Astrocyte (in vitro differentiated cells and primary cell): ENCODE results near the gene CCDC178. TPM values are rescaled to one million over a fixed set of nuclear protein-coding genes. Genes with fewer than 3 reads are reported as not detected.

Source experiments
- DNase-seq: peaks from one replicate; pipeline ENCODE4 v3.0.0-alpha.2; 2010; ENCODE audit warnings: low read depth
- FAIRE-seq: peaks from 2 replicates; lab custom pipeline; 2011; peaks lifted over from hg19 to GRCh38; lab: Jason Lieb, UNC
- H2AFZ ChIP-seq: 2 replicates; pipeline ENCODE4 v1.6.0; 2012; ENCODE audit warnings: low read depth, low read length, inconsistent platforms
- H3K27ac ChIP-seq: 2 replicates; pipeline ENCODE4 v1.5.1; 2011; ENCODE audit warnings: low read depth, low read length, inconsistent platforms
- H3K27me3 ChIP-seq: 2 replicates; pipeline ENCODE4 v1.6.0; 2011; ENCODE audit warnings: low read length, inconsistent platforms; ENCODE audit not compliant: insufficient read depth
- H3K36me3 ChIP-seq: 2 replicates; pipeline ENCODE4 v1.5.1; 2011; ENCODE audit warnings: low read length, inconsistent platforms; ENCODE audit not compliant: insufficient read depth
- H3K4me1 ChIP-seq: 2 replicates; pipeline ENCODE4 v1.5.1; 2011; ENCODE audit warnings: low read length, inconsistent platforms; ENCODE audit not compliant: insufficient read depth
- H3K4me2 ChIP-seq: 2 replicates; pipeline ENCODE4 v1.6.0; 2012; ENCODE audit warnings: low read length, inconsistent platforms
- H3K4me3 ChIP-seq: 2 replicates; pipeline ENCODE4 v1.5.1; 2011; ENCODE audit warnings: low read depth, mild to moderate bottlenecking, low read length, inconsistent platforms; ENCODE audit not compliant: insufficient read depth
- H3K79me2 ChIP-seq: 2 replicates; pipeline ENCODE4 v1.6.0; 2012; ENCODE audit warnings: mild to moderate bottlenecking, low read length, inconsistent platforms; ENCODE audit not compliant: insufficient read depth
- H3K9ac ChIP-seq: 2 replicates; pipeline ENCODE4 v1.6.0; 2012; ENCODE audit warnings: mild to moderate bottlenecking, low read length, inconsistent platforms
- H3K9me3 ChIP-seq: 2 replicates; pipeline ENCODE4 v1.5.1; 2012; ENCODE audit warnings: low read depth, mild to moderate bottlenecking, low read length, inconsistent platforms; ENCODE audit not compliant: insufficient read depth
- H4K20me1 ChIP-seq: 2 replicates; pipeline ENCODE4 v1.6.0; 2012; ENCODE audit warnings: low read length, inconsistent platforms; ENCODE audit not compliant: insufficient read depth
- H3K27ac Mint-ChIP-seq: one replicate; pipeline ENCODE4 v1.8.0; 2021; ENCODE audit warnings: mild to moderate bottlenecking, mixed read lengths; ENCODE audit not compliant: unreplicated experiment
- H3K27me3 Mint-ChIP-seq: one replicate; pipeline ENCODE4 v1.8.0; 2021; ENCODE audit warnings: low read depth, mixed read lengths; ENCODE audit not compliant: unreplicated experiment
- H3K36me3 Mint-ChIP-seq: one replicate; pipeline ENCODE4 v1.8.0; 2021; ENCODE audit warnings: low read depth, mixed read lengths; ENCODE audit not compliant: unreplicated experiment
- H3K4me1 Mint-ChIP-seq: one replicate; pipeline ENCODE4 v1.8.0; 2021; ENCODE audit warnings: low read depth, mixed read lengths; ENCODE audit not compliant: unreplicated experiment
- H3K4me3 Mint-ChIP-seq: one replicate; pipeline ENCODE4 v1.8.0; 2021; ENCODE audit warnings: mild to moderate bottlenecking, moderate library complexity, mixed read lengths; ENCODE audit not compliant: unreplicated experiment
- H3K9me3 Mint-ChIP-seq: one replicate; pipeline ENCODE4 v1.8.0; 2021; ENCODE audit warnings: mild to moderate bottlenecking, mixed read lengths; ENCODE audit not compliant: unreplicated experiment
- EZH2 ChIP-seq: IDR thresholded peaks from 2 replicates; pipeline ENCODE4 v1.6.1; 2012; ENCODE audit warnings: mild to moderate bottlenecking, low read length, inconsistent platforms; ENCODE audit not compliant: insufficient read depth
- total RNA-seq: library from RNA; stranded (reverse); gene quantifications from 2 replicates; pipeline ENCODE4 v1.2.1, GENCODE V29; 2021
- TF ChIP-seq, protein P1 (sequence below): IDR thresholded peaks from 2 replicates; pipeline ENCODE4 v1.5.1; 2011; ENCODE audit warnings: low read depth, mild to moderate bottlenecking, inconsistent platforms, low read length, moderate library complexity; ENCODE audit not compliant: insufficient read depth

CCDC178 gene
- total RNA-seq, 1 donor from 2014 or later, result 0.30 TPM

DNA sequence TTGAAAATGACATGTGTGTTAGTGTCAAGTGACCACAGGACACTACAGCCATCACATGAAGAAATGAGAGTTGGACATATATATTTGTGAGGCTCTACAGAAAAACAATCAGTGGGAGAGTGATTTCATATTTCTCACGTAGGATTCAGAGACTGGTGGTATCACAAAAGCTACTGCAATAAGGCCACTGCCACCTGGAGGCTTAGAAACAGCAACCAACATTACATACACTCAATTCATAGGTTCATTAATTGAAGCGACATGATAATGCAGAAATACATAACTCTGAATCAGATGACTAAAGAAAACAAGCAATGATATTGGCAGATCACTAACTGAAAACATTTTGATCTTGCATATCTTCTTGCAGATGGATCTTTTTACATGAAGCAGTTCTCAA lies 419.6 kb downstream of the CCDC178 start:
- no peaks in the 10 kb centered on the region for H3K27me3 Mint-ChIP-seq
- H3K27me3 ChIP-seq, result no peaks in the 10 kb centered on the region
- H3K4me3 ChIP-seq, result no peak overlapping the region
- H2AFZ ChIP-seq, result no peak overlapping the region
- no peaks in the 10 kb centered on the region for H4K20me1 ChIP-seq
- no peaks in the 10 kb centered on the region for H3K9me3 ChIP-seq
- TF ChIP-seq, protein P1, sequence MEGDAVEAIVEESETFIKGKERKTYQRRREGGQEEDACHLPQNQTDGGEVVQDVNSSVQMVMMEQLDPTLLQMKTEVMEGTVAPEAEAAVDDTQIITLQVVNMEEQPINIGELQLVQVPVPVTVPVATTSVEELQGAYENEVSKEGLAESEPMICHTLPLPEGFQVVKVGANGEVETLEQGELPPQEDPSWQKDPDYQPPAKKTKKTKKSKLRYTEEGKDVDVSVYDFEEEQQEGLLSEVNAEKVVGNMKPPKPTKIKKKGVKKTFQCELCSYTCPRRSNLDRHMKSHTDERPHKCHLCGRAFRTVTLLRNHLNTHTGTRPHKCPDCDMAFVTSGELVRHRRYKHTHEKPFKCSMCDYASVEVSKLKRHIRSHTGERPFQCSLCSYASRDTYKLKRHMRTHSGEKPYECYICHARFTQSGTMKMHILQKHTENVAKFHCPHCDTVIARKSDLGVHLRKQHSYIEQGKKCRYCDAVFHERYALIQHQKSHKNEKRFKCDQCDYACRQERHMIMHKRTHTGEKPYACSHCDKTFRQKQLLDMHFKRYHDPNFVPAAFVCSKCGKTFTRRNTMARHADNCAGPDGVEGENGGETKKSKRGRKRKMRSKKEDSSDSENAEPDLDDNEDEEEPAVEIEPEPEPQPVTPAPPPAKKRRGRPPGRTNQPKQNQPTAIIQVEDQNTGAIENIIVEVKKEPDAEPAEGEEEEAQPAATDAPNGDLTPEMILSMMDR, result no peak
- no peak for TF ChIP-seq EZH2
- H3K36me3 ChIP-seq, result no peaks in the 10 kb centered on the region
- H3K4me1 ChIP-seq, result no peaks in the 10 kb centered on the region
- no peak overlapping the region for H3K4me3 Mint-ChIP-seq
- no peaks in the 10 kb centered on the region for H3K9me3 Mint-ChIP-seq
- no peak overlapping the region for H3K9ac ChIP-seq
- H3K4me2 ChIP-seq, result no peak overlapping the region
- H3K36me3 Mint-ChIP-seq, result no peaks in the 10 kb centered on the region
- DNase-seq, result no peak
- H3K27ac Mint-ChIP-seq, result no peak overlapping the region
- no peak overlapping the region for H3K27ac ChIP-seq
- H3K79me2 ChIP-seq, result no peaks in the 10 kb centered on the region
- FAIRE-seq, result no peak
- no peaks in the 10 kb centered on the region for H3K4me1 Mint-ChIP-seq

DNA sequence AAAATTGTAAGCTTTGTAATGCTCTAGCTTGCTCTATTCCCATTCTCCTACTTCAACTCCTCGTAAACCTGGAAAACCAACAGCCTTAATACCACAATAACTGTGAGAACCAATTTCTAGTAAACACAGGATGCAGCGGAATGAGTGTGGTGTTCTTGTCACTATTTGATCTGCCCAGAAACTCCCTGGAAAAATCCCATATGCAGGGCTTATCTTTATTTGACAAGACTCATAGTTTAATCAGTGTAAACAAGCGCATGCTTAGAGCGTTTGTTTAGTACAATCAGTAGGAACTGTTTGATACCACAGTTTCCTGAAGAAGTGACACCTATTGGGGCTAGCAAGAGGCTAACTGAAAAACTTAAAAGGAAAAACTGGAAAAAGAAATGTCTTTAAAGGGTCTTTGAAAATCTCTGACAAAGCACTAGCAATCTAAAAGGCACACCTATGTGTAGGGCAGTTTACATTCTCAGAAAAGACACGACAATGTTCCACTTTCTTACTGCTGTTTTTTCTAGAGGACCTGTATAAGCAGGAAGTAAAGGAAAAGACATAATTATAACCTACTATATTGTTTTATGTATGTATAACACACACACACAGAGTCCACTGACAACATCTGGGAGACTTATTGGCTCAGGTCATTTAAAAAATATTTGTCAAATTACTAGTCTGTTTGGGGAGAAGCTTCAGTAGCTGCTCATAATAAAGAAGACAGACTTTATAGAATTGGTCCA lies 426.3 kb downstream of the CCDC178 start:
- Mint-ChIP-seq H3K27ac (no peak overlapping the region), H3K4me1 (peaks cover 18% of the 10 kb centered on the region), H3K9me3 (no peaks in the 10 kb centered on the region), H3K36me3 (no peaks in the 10 kb centered on the region), H3K27me3 (no peaks in the 10 kb centered on the region), H3K4me3 (no peak overlapping the region)
- Histone ChIP-seq H3K4me1 (peaks cover 23% of the 10 kb centered on the region), H3K4me3 (no peak overlapping the region), H3K27me3 (no peaks in the 10 kb centered on the region), H3K9ac (no peak overlapping the region), H3K9me3 (no peaks in the 10 kb centered on the region), H3K79me2 (no peaks in the 10 kb centered on the region), H3K27ac (no peak overlapping the region), H3K36me3 (no peaks in the 10 kb centered on the region), H4K20me1 (no peaks in the 10 kb centered on the region), H3K4me2 (no peak overlapping the region), H2AFZ (no peak overlapping the region)
- no peak for DNase-seq
- FAIRE-seq, result no peak
- TF ChIP-seq, protein P1, result no peak
- TF ChIP-seq EZH2, result no peak

DNA sequence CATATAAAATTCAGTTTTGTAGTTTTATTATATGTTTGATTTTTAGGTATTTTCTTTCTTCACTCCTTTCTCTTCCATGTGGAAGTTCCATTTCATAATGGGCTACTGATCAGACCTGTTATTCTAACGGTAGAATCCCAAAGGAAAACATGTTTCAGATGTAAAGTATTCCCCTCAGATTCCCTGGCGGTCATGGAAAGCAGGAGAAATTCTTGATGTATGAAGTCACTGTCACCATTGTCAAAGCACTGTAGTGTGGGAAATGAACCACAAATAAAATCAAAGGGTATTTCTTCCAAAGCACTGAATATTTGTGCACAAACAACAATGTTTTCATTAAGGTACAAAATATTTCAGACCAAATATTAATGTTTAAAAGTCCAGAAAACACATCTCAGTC lies 430.4 kb downstream of the CCDC178 start:
- H2AFZ ChIP-seq, result no peak overlapping the region
- peak overlapping the region; percentile 44 for H3K27ac ChIP-seq
- Mint-ChIP-seq H3K4me3 (no peak overlapping the region), H3K4me1 (peaks cover 18% of the 10 kb centered on the region), H3K27me3 (no peaks in the 10 kb centered on the region), H3K27ac (peak overlapping the region; percentile 73), H3K9me3 (peaks cover under 1% of the 10 kb centered on the region), H3K36me3 (no peaks in the 10 kb centered on the region)
- H3K4me2 ChIP-seq, result peak overlapping the region; percentile 55
- no peaks in the 10 kb centered on the region for H3K36me3 ChIP-seq
- DNase-seq (peak; percentile 58), FAIRE-seq (no peak)
- H3K9me3 ChIP-seq, result no peaks in the 10 kb centered on the region
- H4K20me1 ChIP-seq, result no peaks in the 10 kb centered on the region
- no peaks in the 10 kb centered on the region for H3K79me2 ChIP-seq
- H3K27me3 ChIP-seq, result no peaks in the 10 kb centered on the region
- H3K4me3 ChIP-seq, result no peak overlapping the region
- H3K4me1 ChIP-seq, result peaks cover 23% of the 10 kb centered on the region
- peak overlapping the region; percentile 20 for H3K9ac ChIP-seq
- TF ChIP-seq, protein P1, result no peak
- no peak for TF ChIP-seq EZH2
